Keratinocyte (primary cell): ENCODE results near the gene PRR20G.

Experiments
- CTCF ChIP-seq, 3 experiments: IDR thresholded peaks in 1 of 3; conservative IDR thresholded peaks in 1 of 3; optimal IDR thresholded peaks in 1 of 3; 2 replicates in 2 of 3; 3 replicates in 1 of 3; pipeline versions ENCODE3 to v1.5.1; 2011; ENCODE audit warnings: low read length in 3 of 3, mild to moderate bottlenecking in 3 of 3, moderate library complexity in 2 of 3, control low read depth in 1 of 3, inconsistent platforms in 1 of 3; ENCODE audit not compliant: insufficient read depth in 2 of 3; ENCODE audit errors: extremely low read depth in 1 of 3
- EZH2 ChIP-seq: IDR thresholded peaks from one replicate; pipeline ENCODE4 v1.6.1; 2012; ENCODE audit warnings: inconsistent platforms, mild to moderate bottlenecking, low read length, moderate library complexity

- TF ChIP-seq CTCF (optimal IDR thresholded peaks at IDR 0.05 in 1 of 3, IDR thresholded peaks at IDR 0.05 in 1 of 3, conservative IDR thresholded peaks at IDR 0.05 in 1 of 3; ENCODE audit: extremely low read depth in 1 of 3, insufficient read depth in 2 of 3, low read length in 3 of 3): no peak
- no peak for TF ChIP-seq EZH2
Measured at GRCh38 chr3:127337001-127337400, 49.2 kb upstream of the PRR20G start.
